ENCODE measurements around the gene FAM184B.

- TF ChIP-seq CTCF (conservative IDR thresholded peaks at IDR 0.05; ENCODE audit: low read depth, low read length) (no peak), EZH2 (IDR thresholded peaks at IDR 0.05; ENCODE audit: low read length, unreplicated experiment) (no peak), EZH2phosphoT487 (IDR thresholded peaks at IDR 0.05; ENCODE audit: borderline replicate concordance, low read length) (no peak)
Measured at GRCh38 chr4:17670423-17670822, 111.0 kb downstream of the FAM184B start.
